T-cell (primary cell): Measurements from ENCODE around the gene RAP1GDS1. TPM values are rescaled to one million over a fixed set of nuclear protein-coding genes. Genes with fewer than 3 reads are reported as not detected.

Experiments
- ATAC-seq, 4 experiments: fragments of 200-7000 bp in 3 of 4; fragments of 150-1000 bp in 1 of 4; cut with Tn5 transposase; replicated peaks in 1 of 4; 1 replicate in 3 of 4; 2 replicates in 1 of 4; pipeline ENCODE4 v1.10.0; 2021; ENCODE audit warnings: moderate library complexity in 3 of 4, mild to moderate bottlenecking in 2 of 4, moderate number of reproducible peaks in 1 of 4
- CTCF ChIA-PET, 2 donors: fragments of 300-600 bp; sonication (Branson Sonifier 250); formaldehyde crosslinking; loops; one replicate each; lab custom pipeline; 2022; ENCODE audit warnings: antibody characterized with exemption in 2 of 2; lab: Charles Lee
- POLR2A ChIA-PET, 2 donors: fragments of 300-600 bp; sonication (Branson Sonifier 250); formaldehyde crosslinking; loops; one replicate each; lab custom pipeline; 2022; ENCODE audit warnings: antibody characterized with exemption in 2 of 2; lab: Charles Lee
- DNase-seq, 35 experiments: peaks; one replicate each; pipeline versions ENCODE4 v3.0.0 to v3.0.0-alpha.2; 2013 to 2023
- H3K27ac ChIP-seq: one replicate; pipeline ENCODE4 v1.5.1; 2013; ENCODE audit warnings: low read length
- H3K27me3 ChIP-seq, 2 experiments: replicated peaks in 1 of 2; 1 replicate in 1 of 2; 2 replicates in 1 of 2; pipeline versions ENCODE4 v1.6.1 to v1.7.0; 2013; ENCODE audit warnings: low read length in 1 of 2, mixed read lengths in 1 of 2; ENCODE audit not compliant: control insufficient read depth in 2 of 2, insufficient read depth in 2 of 2; ENCODE audit errors: extremely low read depth in 1 of 2
- H3K36me3 ChIP-seq, 2 donors: 1 replicate in 1 of 2; 2 replicates in 1 of 2; pipeline versions ENCODE4 v1.6.1 to v1.7.0; 2013; ENCODE audit warnings: low read length in 1 of 2; ENCODE audit not compliant: control insufficient read depth in 2 of 2, insufficient read depth in 1 of 2; ENCODE audit errors: extremely low read depth in 1 of 2
- H3K4me1 ChIP-seq, 2 experiments: 1 replicate in 1 of 2; 2 replicates in 1 of 2; pipeline versions ENCODE4 v1.6.1 to v1.7.0; 2013; ENCODE audit warnings: low read length in 2 of 2, mixed read lengths in 1 of 2; ENCODE audit not compliant: insufficient read depth in 2 of 2, control insufficient read depth in 1 of 2; ENCODE audit errors: extremely low read depth in 1 of 2
- H3K4me3 ChIP-seq, 2 donors: 1 replicate in 1 of 2; 2 replicates in 1 of 2; pipeline versions ENCODE4 v1.5.1 to v1.7.0; 2013; ENCODE audit warnings: mild to moderate bottlenecking in 2 of 2, low read length in 1 of 2, moderate library complexity in 1 of 2; ENCODE audit not compliant: control insufficient read depth in 1 of 2; ENCODE audit errors: extremely low read depth in 1 of 2
- H3K9me3 ChIP-seq: 2 replicates; pipeline ENCODE4 v1.7.0; 2013
- H3K27ac Mint-ChIP-seq, 2 donors: one replicate each; pipeline ENCODE4 v1.8.0; 2020 to 2021; ENCODE audit warnings: mild to moderate bottlenecking in 2 of 2, mixed read lengths in 2 of 2
- H3K27me3 Mint-ChIP-seq, 2 donors: one replicate each; pipeline ENCODE4 v1.8.0; 2021 to 2022; ENCODE audit warnings: mixed read lengths in 2 of 2
- H3K36me3 Mint-ChIP-seq: one replicate; pipeline ENCODE4 v1.8.0; 2021; ENCODE audit warnings: mixed read lengths
- H3K4me1 Mint-ChIP-seq, 3 donors: one replicate each; pipeline ENCODE4 v1.8.0; 2020 to 2022; ENCODE audit warnings: mixed read lengths in 3 of 3, mild to moderate bottlenecking in 1 of 3
- H3K4me3 Mint-ChIP-seq, 3 donors: one replicate each; pipeline ENCODE4 v1.8.0; 2020 to 2022; ENCODE audit warnings: mild to moderate bottlenecking in 3 of 3, mixed read lengths in 3 of 3, moderate library complexity in 3 of 3
- H3K9me3 Mint-ChIP-seq, 3 donors: one replicate each; pipeline ENCODE4 v1.8.0; 2020 to 2022; ENCODE audit warnings: mixed read lengths in 3 of 3
- WGBS: methylation state at CpG from one replicate; pipeline ENCODE4 v1.1.5; 2013; ENCODE audit warnings: missing lambda C conversion rate; ENCODE audit not compliant: insufficient coverage; 5-methylcytosine and 5-hydroxymethylcytosine counted together
- total RNA-seq, 35 experiments: library from RNA in 6 of 35; stranded (reverse) in 6 of 35; fragments of 120-200 nt in 1 of 35; gene quantifications; one replicate each; pipeline versions ENCODE4 v1.2.1 to v1.2.4 and lab custom pipeline; 2013 to 2026

RAP1GDS1 gene
- total RNA-seq, 5 donors from 2014 or later (not counting 1 experiment from before 2014, with no cell fraction given) = 37.6 to 43.8 (median 39.7) TPM

GRCh38 chr4:98242063-98242462 lies 19.1 kb upstream of the RAP1GDS1 start:
- no peaks in the 10 kb centered on the region for H3K9me3 ChIP-seq
- no peak overlapping the region for H3K27ac Mint-ChIP-seq
- POLR2A ChIA-PET = interaction anchor here (0.6 to 0.7 kb wide), 2 partner anchors 30 to 1311 kb away, joined by 3 to 4 read pairs; no protein-coding TSS in a partner anchor

GRCh38 chr4:98242538-98242937 lies 18.6 kb upstream of the RAP1GDS1 start:
- Mint-ChIP-seq H3K4me1 (no peaks in the 10 kb centered on the region), H3K27ac (no peak overlapping the region), H3K4me3 (no peak overlapping the region), H3K9me3 (peaks cover 0 to 4% (median 0%) of the 10 kb centered on the region in 3 donors), H3K36me3 (no peaks in the 10 kb centered on the region), H3K27me3 (peaks cover 16 to 22% of the 10 kb centered on the region in 2 donors)
- ChIA-PET POLR2A (interaction anchor here in 1 of 2 donors (0.7 kb wide), 1 partner anchor 1310 kb away, joined by 3 read pairs; no protein-coding TSS in a partner anchor), CTCF (no interaction called here)
- Histone ChIP-seq H3K4me1 (no peaks in the 10 kb centered on the region), H3K9me3 (no peaks in the 10 kb centered on the region), H3K4me3 (no peak overlapping the region), H3K36me3 (no peaks in the 10 kb centered on the region), H3K27ac (no peak overlapping the region), H3K27me3 (no peaks in the 10 kb centered on the region)
- no CpG with 5 or more reads among the region's 2 CpGs for WGBS
- ATAC-seq (no peak), DNase-seq (no peak)

More at GRCh38 chr4:98242063-98242462, 19.1 kb upstream of the RAP1GDS1 start:
- ATAC-seq = no peak
- H3K4me3 ChIP-seq = no peak overlapping the region
- no peak for DNase-seq
- no peak overlapping the region for H3K4me3 Mint-ChIP-seq
- H3K36me3 Mint-ChIP-seq = no peaks in the 10 kb centered on the region
- H3K27ac ChIP-seq = no peak overlapping the region
- no peaks in the 10 kb centered on the region for H3K36me3 ChIP-seq
- no peaks in the 10 kb centered on the region for H3K27me3 ChIP-seq
- H3K4me1 Mint-ChIP-seq = no peaks in the 10 kb centered on the region
- no CpG with 5 or more reads among the region's 1 CpG for WGBS
- no peaks in the 10 kb centered on the region for H3K4me1 ChIP-seq
- CTCF ChIA-PET = no interaction called here
- H3K27me3 Mint-ChIP-seq = peaks cover 17 to 23% of the 10 kb centered on the region in 2 donors
- H3K9me3 Mint-ChIP-seq = peaks cover 0 to 4% (median 0%) of the 10 kb centered on the region in 3 donors

DNA sequence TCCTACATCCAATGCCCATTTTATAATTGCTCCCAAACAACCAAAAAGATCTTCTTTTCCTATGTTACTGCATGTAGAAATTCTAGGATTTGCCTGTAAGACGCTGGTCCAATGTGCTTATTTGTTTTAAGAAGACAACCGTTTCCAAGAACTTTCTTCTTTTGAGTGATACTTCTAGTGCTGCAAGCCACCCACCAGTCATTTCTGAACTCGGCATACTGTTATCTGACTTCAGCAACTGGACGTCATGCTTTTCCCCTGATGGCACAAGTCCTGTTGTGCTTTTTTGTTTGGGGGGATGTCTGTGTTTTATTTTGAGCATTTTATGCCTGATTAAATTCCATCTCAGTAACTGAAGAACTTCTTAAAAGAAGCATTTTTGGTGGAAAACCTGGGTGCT lies 16.0 kb upstream of the RAP1GDS1 start:
- POLR2A ChIA-PET = no interaction called here
- no peaks in the 10 kb centered on the region for H3K36me3 ChIP-seq
- H3K27me3 ChIP-seq = no peaks in the 10 kb centered on the region
- no peaks in the 10 kb centered on the region for H3K9me3 ChIP-seq
- no peak overlapping the region for H3K27ac ChIP-seq
- Mint-ChIP-seq H3K27me3 (peaks cover 14 to 25% of the 10 kb centered on the region in 2 donors), H3K27ac (no peak overlapping the region), H3K4me3 (no peak overlapping the region), H3K36me3 (peaks cover 5% of the 10 kb centered on the region), H3K4me1 (no peaks in the 10 kb centered on the region), H3K9me3 (peaks cover 0 to 4% (median 0%) of the 10 kb centered on the region in 3 donors)
- CTCF ChIA-PET = interaction anchor here in 1 of 2 donors (0.6 kb wide), 1 partner anchor 63 kb away, joined by 3 read pairs; no protein-coding TSS in a partner anchor
- H3K4me1 ChIP-seq = no peaks in the 10 kb centered on the region
- no peak overlapping the region for H3K4me3 ChIP-seq
- ATAC-seq (no peak), DNase-seq (no peak)
- 75% methylated on average over 2 of the region's 4 CpGs for WGBS

GRCh38 chr4:98248934-98249333 lies 12.2 kb upstream of the RAP1GDS1 start:
- peaks cover 5 to 13% of the 10 kb centered on the region in 2 donors for H3K27me3 Mint-ChIP-seq
- H3K4me1 ChIP-seq = no peaks in the 10 kb centered on the region
- H3K4me3 ChIP-seq = no peak overlapping the region
- ChIA-PET CTCF (no interaction called here), POLR2A (no interaction called here)
- H3K9me3 ChIP-seq = no peaks in the 10 kb centered on the region
- DNase-seq (no peak), ATAC-seq (no peak)
- no peak overlapping the region for H3K27ac Mint-ChIP-seq
- H3K9me3 Mint-ChIP-seq = peaks cover 0 to 4% (median 0%) of the 10 kb centered on the region in 3 donors
- no peaks in the 10 kb centered on the region for H3K4me1 Mint-ChIP-seq
- peaks cover 9% of the 10 kb centered on the region for H3K36me3 Mint-ChIP-seq
- no peak overlapping the region for H3K27ac ChIP-seq
- no peaks in the 10 kb centered on the region for H3K27me3 ChIP-seq
- no peaks in the 10 kb centered on the region for H3K36me3 ChIP-seq
- H3K4me3 Mint-ChIP-seq = no peak overlapping the region

DNA sequence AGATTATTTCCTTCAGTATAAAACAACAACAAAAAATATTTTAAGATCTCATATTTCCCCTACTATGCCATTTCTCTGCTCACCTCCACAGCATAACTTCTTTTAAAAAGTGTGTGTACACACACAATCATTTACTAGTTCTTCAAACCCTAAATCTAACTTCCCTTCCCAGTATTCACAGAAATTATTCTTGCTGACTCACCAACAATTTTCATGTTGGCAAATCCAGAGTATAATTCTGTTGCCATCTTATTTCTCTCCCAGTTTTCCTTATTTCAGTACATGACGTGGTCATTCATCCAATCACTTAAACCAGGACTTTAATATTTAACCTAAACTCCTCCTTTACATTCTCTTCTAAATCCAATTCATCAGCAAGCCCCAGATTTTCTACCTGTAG lies 11.4 kb upstream of the RAP1GDS1 start:
- H3K27me3 ChIP-seq = no peaks in the 10 kb centered on the region
- H3K27ac ChIP-seq = no peak overlapping the region
- DNase-seq = no peak
- no peak for ATAC-seq
- ChIA-PET CTCF (no interaction called here), POLR2A (no interaction called here)
- WGBS = 100% methylated on average over 1 of the region's 1 CpG
- H3K4me1 ChIP-seq = no peaks in the 10 kb centered on the region
- no peaks in the 10 kb centered on the region for H3K36me3 ChIP-seq
- Mint-ChIP-seq H3K4me3 (no peak overlapping the region), H3K27ac (no peak overlapping the region), H3K9me3 (no peaks in the 10 kb centered on the region), H3K36me3 (peaks cover 9% of the 10 kb centered on the region), H3K4me1 (no peaks in the 10 kb centered on the region), H3K27me3 (peaks cover 0 to 7% of the 10 kb centered on the region in 2 donors)
- no peak overlapping the region for H3K4me3 ChIP-seq
- no peaks in the 10 kb centered on the region for H3K9me3 ChIP-seq

- no peak overlapping the region for H3K27ac Mint-ChIP-seq
- no CpG with 5 or more reads among the region's 1 CpG for WGBS
- ChIA-PET CTCF (no interaction called here), POLR2A (interaction anchor here in 1 of 2 donors (0.6 kb wide), 1 partner anchor 36 kb away, joined by 9 read pairs; no protein-coding TSS in a partner anchor)
- H3K4me3 Mint-ChIP-seq = no peak overlapping the region
- H3K27me3 Mint-ChIP-seq = peaks cover 0 to 6% of the 10 kb centered on the region in 2 donors
- Histone ChIP-seq H3K27me3 (no peaks in the 10 kb centered on the region), H3K4me1 (no peaks in the 10 kb centered on the region), H3K36me3 (no peaks in the 10 kb centered on the region), H3K27ac (no peak overlapping the region), H3K9me3 (no peaks in the 10 kb centered on the region), H3K4me3 (no peak overlapping the region)
- peaks cover 2 to 4% (median 3%) of the 10 kb centered on the region in 3 donors for H3K4me1 Mint-ChIP-seq
- peaks cover 9% of the 10 kb centered on the region for H3K36me3 Mint-ChIP-seq
- H3K9me3 Mint-ChIP-seq = no peaks in the 10 kb centered on the region
- ATAC-seq = no peak
- no peak for DNase-seq
Observed at GRCh38 chr4:98253499-98253898, 7.7 kb upstream of the RAP1GDS1 start.
